SK-N-SH (cell line): ENCODE data around the gene CLPSL2.

Experiments used
- CTCF ChIP-seq: fragments of 200-600 bp; sonication (generic); IDR thresholded peaks from 2 replicates; pipeline ENCODE4 v1.6.1; 2017; ENCODE audit warnings: antibody characterized with exemption, mild to moderate bottlenecking, moderate library complexity
- EZH2phosphoT487 ChIP-seq: fragments of 200-600 bp; sonication (generic); IDR thresholded peaks from 2 replicates; pipeline ENCODE4 v1.6.1; 2017; ENCODE audit warnings: low read depth, mixed run types, mild to moderate bottlenecking, antibody characterized with exemption, moderate library complexity, borderline replicate concordance
- MXI1 ChIP-seq: IDR thresholded peaks from 2 replicates; pipeline ENCODE4 v1.6.1; 2012; ENCODE audit warnings: mild to moderate bottlenecking, low read depth, low read length, improper control_type of control experiment
- TCF12 ChIP-seq: IDR thresholded peaks from 2 replicates; pipeline ENCODE4 v1.4.0; 2012
- YY1 ChIP-seq: IDR thresholded peaks from 2 replicates; pipeline ENCODE4 v1.4.0; 2012; ENCODE audit warnings: low read depth, mild to moderate bottlenecking
- TF ChIP-seq, protein P1 (sequence below): IDR thresholded peaks from 2 replicates; pipeline ENCODE4 v1.6.1; 2012; ENCODE audit warnings: mild to moderate bottlenecking, low read depth, low read length, moderate library complexity

- no peak for TF ChIP-seq EZH2phosphoT487
- TF ChIP-seq CTCF: no peak
- no peak for TF ChIP-seq YY1
- TF ChIP-seq, protein P1, sequence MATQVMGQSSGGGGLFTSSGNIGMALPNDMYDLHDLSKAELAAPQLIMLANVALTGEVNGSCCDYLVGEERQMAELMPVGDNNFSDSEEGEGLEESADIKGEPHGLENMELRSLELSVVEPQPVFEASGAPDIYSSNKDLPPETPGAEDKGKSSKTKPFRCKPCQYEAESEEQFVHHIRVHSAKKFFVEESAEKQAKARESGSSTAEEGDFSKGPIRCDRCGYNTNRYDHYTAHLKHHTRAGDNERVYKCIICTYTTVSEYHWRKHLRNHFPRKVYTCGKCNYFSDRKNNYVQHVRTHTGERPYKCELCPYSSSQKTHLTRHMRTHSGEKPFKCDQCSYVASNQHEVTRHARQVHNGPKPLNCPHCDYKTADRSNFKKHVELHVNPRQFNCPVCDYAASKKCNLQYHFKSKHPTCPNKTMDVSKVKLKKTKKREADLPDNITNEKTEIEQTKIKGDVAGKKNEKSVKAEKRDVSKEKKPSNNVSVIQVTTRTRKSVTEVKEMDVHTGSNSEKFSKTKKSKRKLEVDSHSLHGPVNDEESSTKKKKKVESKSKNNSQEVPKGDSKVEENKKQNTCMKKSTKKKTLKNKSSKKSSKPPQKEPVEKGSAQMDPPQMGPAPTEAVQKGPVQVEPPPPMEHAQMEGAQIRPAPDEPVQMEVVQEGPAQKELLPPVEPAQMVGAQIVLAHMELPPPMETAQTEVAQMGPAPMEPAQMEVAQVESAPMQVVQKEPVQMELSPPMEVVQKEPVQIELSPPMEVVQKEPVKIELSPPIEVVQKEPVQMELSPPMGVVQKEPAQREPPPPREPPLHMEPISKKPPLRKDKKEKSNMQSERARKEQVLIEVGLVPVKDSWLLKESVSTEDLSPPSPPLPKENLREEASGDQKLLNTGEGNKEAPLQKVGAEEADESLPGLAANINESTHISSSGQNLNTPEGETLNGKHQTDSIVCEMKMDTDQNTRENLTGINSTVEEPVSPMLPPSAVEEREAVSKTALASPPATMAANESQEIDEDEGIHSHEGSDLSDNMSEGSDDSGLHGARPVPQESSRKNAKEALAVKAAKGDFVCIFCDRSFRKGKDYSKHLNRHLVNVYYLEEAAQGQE: no peak
- TF ChIP-seq MXI1: no peak
- no peak for TF ChIP-seq TCF12
These were observed 10.4 kb downstream of the CLPSL2 start for GRCh38 chr6:35786810-35787209.
